ENCODE results near the gene FOXG1.

Gene FOXG1

DNA sequence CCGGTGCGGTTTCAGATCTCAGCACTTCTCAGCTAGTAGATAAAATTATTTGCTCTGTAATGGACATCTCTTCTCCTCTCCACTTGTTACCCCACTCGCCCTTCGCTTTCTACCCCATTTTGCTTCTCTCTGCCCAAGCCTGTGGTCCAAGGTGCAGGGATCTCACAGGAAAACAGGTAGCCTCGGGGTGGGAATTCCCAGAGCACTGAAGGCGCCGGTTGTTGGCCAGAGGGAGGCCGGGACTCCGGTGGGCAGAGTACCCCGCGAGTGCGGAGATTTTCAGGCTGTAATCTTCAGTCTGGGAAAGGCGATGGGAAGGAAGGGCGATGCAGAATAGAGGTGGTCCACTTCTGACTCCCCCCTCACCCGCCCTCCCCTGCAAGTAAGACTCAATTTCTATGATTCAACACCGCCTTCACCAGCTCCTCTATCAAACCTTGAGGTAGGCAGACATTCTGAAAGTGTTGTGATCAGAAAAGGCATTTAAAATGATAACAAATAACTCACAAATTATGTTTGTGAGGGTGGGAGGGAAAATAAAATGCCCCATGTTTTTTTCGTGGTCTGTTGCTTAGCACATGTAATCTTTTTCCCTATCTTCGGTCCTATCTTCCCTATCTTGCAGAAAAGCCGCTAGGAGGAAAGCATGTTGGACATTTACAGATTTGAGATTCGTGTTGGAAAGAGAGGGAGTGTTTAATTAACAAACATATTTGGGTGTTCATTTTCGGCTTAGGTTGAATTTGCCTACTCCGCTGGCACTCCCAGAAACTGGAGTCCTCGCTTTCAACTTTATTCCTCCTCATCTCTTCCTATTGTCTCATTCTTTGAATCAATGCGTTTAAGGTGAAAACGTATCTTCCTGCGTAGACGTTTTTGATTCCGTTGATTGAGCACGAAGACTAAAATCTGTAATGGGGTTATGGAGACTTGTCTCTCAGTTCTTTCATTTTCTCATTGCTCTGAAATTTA lies 8.5 kb downstream of the FOXG1 start:
- peak in 2 of 56 donors; percentile 44 to 57 for DNase-seq

DNA sequence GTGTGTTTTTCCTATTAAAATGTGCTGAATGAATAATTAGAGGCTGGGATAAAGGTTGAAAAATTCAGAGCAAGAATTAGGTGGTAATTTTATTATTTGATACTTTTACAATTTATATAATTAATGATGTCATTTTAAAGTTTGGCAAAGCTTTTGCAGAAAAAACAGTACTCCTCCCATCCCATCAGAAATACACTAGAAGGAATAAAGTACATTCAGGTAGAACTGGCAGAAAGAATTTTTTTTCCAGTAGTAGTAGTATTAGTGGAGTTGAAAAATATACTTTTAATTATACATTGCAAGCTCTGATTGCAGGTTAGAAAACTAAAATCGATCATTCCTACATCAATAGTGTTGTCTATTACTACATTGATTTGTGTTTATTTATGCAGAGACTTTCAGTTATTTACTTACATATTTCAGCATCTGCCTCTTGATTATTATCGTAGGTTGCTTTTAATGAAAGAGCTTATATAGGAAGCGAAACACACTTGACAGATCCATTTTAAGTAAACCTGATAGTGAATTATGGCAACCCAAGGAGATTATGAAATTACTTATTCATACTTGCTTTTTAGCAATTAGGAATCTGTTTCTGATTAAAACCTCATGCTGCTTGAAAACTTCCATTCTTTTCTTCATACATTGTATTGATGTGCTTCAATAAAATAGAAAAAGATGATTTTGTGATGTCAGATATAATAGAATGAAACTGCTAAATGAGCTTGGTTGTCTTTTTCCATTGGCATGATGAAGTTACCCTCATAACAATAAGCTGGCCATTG lies 10.1 kb downstream of the FOXG1 start:
- DNase-seq: no peak

DNA sequence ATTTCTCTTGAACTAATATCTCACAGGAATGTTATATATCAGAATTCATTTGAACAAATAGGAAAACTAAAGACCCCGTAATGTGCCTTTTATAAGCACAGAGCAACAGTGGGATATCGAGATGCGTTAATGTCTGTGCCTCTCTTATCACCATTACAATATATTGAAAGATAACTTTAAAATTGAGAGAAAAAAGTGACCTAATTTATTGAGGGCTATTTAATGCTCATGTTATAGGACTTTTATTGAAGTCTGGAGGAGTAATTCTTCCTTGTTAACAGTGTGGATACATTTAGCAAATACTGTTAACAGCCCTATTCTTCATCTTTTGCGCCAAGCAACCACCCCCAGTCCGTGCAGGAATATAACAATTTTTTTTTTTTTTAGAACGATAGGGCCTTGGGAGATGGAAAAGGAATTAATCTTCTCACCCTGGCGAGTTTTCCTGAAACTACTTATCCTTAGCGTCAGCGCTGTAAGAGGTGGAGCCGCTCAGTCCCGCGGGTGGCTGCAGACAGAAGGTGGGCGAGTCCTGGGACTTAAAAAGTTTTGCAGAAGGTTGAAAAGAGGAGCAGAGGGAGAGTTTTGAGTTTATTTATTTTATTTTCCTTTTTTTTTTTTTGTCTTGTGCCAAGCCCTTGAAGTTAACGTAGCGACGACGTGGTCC lies 11.0 kb downstream of the FOXG1 start:
- DNase-seq: no peak

DNA sequence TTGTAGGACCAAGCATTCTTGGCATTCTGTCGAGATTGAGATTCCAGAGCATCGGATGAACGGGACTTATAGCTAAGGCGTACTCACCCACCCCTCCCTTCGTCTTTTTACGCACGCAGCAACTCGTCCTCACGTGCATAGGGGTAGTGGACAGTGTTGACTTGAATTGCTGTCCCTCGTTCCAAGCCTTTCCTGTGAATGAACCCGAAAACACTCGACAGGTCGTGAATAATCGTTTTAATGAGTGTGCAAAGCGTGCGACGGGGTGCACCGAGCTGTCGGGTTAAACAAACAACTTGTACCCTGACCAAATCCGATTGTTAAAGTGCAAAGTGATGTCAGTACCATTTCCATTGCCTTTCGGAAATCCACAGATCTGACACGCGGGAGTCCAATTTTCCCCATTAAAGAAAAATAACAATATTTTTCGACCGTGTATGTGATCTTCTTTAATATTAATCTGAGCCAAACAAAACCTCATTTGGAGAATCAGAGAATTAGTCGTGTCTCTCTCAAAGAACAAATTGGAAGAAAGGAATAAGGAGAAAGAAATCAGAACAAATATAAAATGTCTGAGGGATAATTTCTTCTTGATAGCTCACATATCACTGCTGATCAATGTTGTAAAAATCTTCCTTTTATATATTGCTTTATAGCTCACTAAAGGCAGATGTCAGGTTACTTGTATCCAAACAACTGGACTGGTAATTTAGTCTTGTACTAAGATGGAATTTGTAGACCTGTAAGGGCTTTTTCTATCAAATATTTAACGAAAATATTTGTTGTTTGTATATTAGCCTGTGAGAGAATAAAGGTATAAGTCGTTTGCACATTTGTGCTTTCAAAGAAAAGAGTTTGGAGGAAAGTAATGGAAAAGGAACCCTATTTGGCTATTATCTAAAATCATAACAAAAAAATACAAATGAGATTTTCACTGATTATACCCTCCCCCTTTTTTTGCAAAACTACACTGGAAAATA lies 11.8 kb downstream of the FOXG1 start:
- no peak for DNase-seq

DNA sequence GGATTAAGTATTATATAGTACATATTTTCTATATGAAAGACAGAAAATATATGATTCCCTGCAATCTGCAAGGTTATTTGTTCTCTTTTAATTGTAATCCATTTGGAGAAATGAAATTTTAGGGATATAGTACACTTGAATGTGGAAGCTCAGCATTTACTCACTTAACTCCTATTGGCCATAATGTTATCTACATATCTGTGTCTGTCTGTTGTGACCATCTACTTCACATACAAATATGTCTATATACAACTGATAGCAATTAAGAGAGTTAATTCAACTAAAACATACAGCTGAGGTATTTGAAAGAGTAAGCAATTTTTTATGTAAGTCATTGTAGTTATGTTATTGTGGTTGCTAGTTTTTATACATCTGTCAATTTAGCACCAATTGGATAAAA lies 12.9 kb downstream of the FOXG1 start:
- no peak for DNase-seq

DNA sequence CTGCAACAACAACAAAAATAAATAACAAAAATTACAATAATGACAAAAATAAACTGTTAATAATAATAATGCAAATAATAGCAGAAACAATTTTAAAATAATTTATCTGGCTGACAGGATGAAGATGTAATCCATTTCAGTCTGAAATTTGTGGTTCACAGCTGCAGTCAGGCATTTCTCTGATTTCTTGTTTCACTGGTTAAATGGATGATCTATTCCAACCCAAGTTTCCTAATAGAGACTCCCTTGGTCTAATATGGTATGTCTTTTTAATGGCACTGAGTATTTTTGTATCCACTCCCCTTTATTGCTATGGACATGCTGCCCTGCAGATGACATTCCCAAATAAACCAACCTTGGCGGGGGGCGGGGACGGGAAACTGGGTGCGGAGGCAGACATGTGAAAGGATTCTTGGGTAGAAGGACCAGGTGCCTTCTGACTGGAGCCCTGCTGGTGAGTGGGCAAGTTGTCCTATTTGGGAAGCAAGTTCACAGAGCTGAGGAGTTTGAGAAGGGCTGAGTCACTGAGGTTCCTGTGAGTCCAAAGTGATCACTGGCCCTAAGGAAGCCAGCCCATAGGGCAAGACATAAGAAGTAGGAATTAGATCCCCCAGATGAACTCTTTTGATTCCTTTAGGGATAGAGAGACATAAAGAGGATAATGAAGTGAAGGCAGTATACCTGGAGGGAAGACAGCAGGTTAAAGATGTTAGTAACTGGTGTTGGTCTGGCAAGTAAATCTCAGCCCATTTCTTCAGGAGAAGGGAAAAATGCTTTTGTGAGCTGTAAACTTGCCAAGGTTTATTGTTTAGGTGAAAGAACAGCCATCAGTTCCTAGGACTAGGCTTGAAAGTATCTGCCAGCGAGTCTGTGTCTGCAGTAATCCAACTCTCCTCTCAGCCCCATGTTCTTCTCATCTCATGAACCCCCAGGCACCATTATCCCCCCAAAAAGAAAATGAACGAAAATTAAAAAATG lies 14.5 kb downstream of the FOXG1 start:
- DNase-seq: no peak

DNA sequence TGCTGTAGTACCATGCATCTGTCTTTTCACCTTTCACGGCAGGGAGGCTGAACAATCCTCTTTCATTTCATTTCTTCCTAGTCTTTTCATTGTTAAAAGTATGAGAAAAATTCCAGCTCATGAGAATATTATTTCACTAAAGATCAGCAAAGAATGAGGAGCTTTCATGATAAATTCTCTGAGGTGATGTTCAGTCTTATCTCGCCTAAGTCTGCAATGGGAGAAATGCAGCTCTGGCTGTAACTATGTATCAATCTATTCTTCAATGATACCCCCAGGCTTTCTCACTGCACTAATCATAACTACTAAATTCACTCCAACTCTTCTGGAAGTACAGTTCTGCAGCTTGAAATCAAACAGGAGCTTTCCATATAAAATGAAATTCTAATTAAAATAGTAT lies 15.7 kb downstream of the FOXG1 start:
- no peak for DNase-seq

DNA sequence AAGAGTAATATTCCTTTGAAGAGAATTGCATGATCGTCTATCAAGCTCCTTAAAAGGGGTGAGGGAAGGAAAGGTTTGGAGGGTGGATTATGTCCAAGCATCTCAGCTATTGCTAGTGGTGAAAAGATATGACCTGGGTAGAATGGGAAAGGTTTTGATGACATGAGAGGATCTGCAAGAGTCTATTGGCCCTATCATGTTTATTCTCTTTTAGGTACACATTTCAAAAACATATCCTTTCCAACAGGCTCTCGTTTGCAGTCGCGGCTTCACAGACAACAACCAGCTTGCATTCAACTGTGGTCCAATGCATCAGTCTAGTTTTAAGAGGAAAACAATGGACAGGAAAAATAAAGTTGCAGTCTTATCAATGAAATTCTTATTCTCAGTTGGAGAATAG lies 17.1 kb downstream of the FOXG1 start:
- DNase-seq: no peak

DNA sequence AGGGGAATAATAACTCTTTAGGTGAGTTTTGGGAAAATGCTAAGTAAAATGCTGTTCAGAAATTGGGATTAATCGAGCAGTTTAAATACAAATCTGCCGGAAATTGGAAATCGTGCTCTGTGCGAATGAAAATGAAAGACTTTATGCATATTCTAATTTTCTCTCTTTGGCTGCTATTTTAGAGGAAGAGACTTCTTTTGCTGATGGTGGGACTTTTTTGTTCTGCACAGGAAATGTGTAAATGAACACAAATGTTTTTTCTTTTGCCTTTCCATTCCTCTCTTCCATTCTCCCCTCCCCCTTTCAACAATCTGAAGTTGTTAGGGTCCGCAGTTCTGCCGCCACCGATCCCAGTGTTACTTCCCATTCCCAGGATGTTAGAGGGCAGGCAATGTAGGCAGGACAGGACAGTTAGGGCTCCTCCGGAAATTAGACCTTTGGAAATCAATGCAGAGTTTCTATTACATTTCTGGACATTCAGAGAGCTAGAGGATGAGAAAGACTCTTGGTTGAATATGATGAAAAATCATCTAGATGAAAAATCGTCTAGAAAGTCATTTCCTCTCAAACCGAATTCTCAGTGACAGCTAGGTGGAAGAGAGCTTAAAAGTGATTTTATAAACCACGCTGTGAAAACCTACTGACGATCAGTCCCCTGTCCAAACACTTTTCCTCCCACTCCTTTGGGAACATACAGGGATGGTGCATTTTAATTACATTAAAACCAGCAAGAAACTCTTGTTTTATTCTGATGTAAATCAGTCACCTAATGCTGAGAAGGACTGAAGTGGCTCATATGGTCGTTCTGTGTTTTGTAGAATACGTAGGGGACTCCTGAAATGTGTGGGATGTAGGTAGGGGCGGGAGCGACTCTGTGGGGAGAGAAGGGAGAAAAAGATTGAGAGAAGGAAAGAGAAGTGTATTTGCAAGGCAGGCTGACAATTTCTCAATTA lies 17.8 kb downstream of the FOXG1 start:
- DNase-seq: peak in 1 of 56 donors; percentile 45

DNA sequence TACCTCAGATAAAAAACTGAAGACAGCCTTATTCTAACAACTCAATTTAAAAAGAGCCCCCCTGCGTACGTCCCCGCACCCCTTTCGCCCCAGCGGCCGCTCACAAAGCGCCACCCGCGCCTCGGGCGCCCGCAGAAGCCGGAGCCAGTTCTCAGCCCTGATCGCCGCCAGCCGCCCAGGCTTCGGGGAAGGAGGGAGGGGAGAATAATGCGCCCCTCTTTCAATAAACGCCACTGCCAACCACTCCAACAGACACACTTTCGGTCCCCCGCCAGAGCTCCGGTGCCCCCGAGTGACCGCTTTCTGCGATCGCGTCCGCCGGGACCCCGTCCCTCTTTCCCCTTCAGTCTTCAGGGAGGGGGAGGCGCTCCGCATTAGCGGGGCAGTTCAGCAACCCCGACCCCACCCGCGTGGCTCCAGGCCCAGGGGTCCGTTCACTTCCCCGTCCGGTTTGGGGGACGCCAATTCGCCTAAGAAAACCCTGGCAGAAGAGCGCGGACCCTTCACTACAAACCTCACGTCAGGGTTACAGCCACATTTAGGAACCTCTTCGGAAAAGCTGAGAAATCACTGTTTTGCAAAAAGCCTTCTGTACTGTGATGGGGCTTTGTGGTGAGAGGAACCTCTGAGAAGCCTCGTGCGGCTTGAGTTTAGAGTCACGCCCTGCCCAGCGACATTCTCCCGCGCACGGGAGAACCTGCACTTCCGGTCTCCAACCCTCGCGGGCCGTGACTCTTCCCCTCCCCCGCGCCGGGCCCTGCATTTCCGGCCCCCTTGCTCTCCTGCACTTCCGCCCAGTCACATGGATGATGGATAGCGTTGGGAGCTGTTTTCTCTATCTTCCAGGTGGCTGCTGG lies 18.7 kb downstream of the FOXG1 start:
- DNase-seq: peak in 26 of 56 donors; percentile 19 to 67 (median 48)

DNA sequence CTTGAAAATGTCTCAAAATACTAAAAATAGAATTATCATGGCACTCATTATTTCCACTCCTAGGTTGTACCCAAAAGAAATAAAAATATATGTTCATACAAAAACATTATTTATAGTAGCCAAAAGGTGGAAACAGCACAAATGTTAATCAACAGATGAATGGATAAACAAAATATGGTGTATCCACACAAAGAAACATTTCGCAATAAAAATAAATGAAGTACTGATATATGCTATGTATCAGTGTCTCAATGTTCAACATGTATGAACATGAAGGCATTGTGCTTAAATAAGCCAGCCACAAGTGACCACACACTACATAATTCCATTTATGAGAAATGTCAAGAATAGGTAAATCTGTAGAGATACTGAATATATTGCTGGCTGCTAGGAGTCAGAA lies 40.9 kb downstream of the FOXG1 start:
- no peak for DNase-seq

DNA sequence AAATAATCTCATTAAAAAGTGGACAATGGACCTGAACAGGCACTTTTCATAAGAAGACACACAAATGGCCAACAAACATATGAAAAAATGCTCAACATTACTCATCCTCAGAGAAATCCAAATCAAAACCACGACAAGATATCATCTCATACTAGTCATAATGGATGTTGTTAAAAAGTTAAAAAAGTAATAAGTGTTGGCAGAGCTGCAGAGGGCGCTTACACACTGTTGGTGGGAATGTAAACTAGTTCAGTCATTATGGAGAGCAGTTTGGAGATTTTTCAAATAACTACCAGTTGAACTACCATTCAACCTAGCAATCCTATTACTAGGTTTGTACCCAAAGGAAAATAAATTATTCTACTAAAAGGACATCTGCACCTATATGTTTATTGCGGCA lies 47.2 kb downstream of the FOXG1 start:
- no peak for DNase-seq

All from amygdala (tissue), 56 donors.